H9 (cell line): ENCODE measurements around the gene TRIM44. TPM values are rescaled to one million over a fixed set of nuclear protein-coding genes. Genes with fewer than 3 reads are reported as not detected.

Source experiments
- DNase-seq: peaks from one replicate; pipeline ENCODE4 v3.0.0-alpha.2; 2017
- H2AFZ ChIP-seq: one replicate; pipeline ENCODE4 v1.6.1; 2013; ENCODE audit warnings: mild to moderate bottlenecking, low read length, control low read depth, moderate library complexity
- H2AK5ac ChIP-seq: 2 replicates; pipeline ENCODE4 v1.6.1; 2013; ENCODE audit warnings: low read length, control low read depth, mixed read lengths; ENCODE audit not compliant: insufficient read length
- H2BK120ac ChIP-seq: one replicate; pipeline ENCODE4 v1.6.1; 2013; ENCODE audit warnings: low read depth, mild to moderate bottlenecking, low read length, control low read depth, inconsistent platforms; ENCODE audit not compliant: poor library complexity, severe bottlenecking
- H2BK12ac ChIP-seq: 2 replicates; pipeline ENCODE4 v1.6.1; 2013; ENCODE audit warnings: low read length, control low read depth, mixed read lengths, low read depth; ENCODE audit not compliant: insufficient read length
- H2BK15ac ChIP-seq: 2 replicates; pipeline ENCODE4 v1.6.1; 2013; ENCODE audit warnings: low read depth, low read length, control low read depth
- H2BK20ac ChIP-seq: one replicate; pipeline ENCODE4 v1.6.1; 2013; ENCODE audit warnings: low read depth, mild to moderate bottlenecking, low read length, control low read depth, inconsistent platforms; ENCODE audit not compliant: poor library complexity, severe bottlenecking
- H2BK5ac ChIP-seq: 2 replicates; pipeline ENCODE4 v1.6.1; 2013; ENCODE audit warnings: low read length, control low read depth, mixed read lengths; ENCODE audit not compliant: insufficient read length
- H3K14ac ChIP-seq: 2 replicates; pipeline ENCODE4 v1.6.1; 2013; ENCODE audit warnings: low read length, control low read depth; ENCODE audit not compliant: insufficient read depth
- H3K18ac ChIP-seq: 2 replicates; pipeline ENCODE4 v1.6.1; 2013; ENCODE audit warnings: low read depth, mild to moderate bottlenecking, mixed read lengths, low read length, control low read depth; ENCODE audit not compliant: insufficient read length
- H3K23ac ChIP-seq: 2 replicates; pipeline ENCODE4 v1.6.1; 2013; ENCODE audit warnings: low read length, control low read depth, mixed read lengths, low read depth; ENCODE audit not compliant: insufficient read length
- H3K23me2 ChIP-seq: 2 replicates; pipeline ENCODE4 v1.6.1; 2013; ENCODE audit warnings: low read depth, mild to moderate bottlenecking, mixed read lengths, low read length, control low read depth; ENCODE audit not compliant: insufficient read length, poor library complexity, severe bottlenecking
- H3K27ac ChIP-seq: 2 replicates; pipeline ENCODE4 v1.5.1; 2013; ENCODE audit warnings: low read length, control low read depth, mixed read lengths, low read depth; ENCODE audit not compliant: insufficient read length
- H3K27me3 ChIP-seq: 2 replicates; pipeline ENCODE4 v1.6.1; 2013; ENCODE audit warnings: low read length, control low read depth, inconsistent platforms; ENCODE audit not compliant: insufficient read depth
- H3K4ac ChIP-seq: 2 replicates; pipeline ENCODE4 v1.6.1; 2013; ENCODE audit warnings: low read depth, mild to moderate bottlenecking, control low read depth, inconsistent platforms, low read length, moderate library complexity
- H3K4me1 ChIP-seq: 2 replicates; pipeline ENCODE4 v1.6.1; 2013; ENCODE audit warnings: low read length, control low read depth, inconsistent platforms; ENCODE audit not compliant: insufficient read depth
- H3K4me2 ChIP-seq: 2 replicates; pipeline ENCODE4 v1.6.1; 2013; ENCODE audit warnings: low read length, control low read depth, mixed read lengths; ENCODE audit not compliant: insufficient read length, insufficient read depth
- H3K56ac ChIP-seq: 2 replicates; pipeline ENCODE4 v1.6.1; 2013; ENCODE audit warnings: low read depth, mild to moderate bottlenecking, mixed read lengths, low read length, control low read depth; ENCODE audit not compliant: insufficient read length
- H3K79me1 ChIP-seq: 2 replicates; pipeline ENCODE4 v1.6.1; 2013; ENCODE audit warnings: low read depth, mild to moderate bottlenecking, moderate library complexity, low read length, control low read depth, inconsistent platforms; ENCODE audit not compliant: insufficient read depth, poor library complexity, severe bottlenecking
- H3K79me2 ChIP-seq: 2 replicates; pipeline ENCODE4 v1.6.1; 2013; ENCODE audit warnings: low read length, control low read depth, inconsistent platforms; ENCODE audit not compliant: insufficient read depth
- H3K9ac ChIP-seq: 2 replicates; pipeline ENCODE4 v1.6.1; 2013; ENCODE audit warnings: low read length, control low read depth, mixed read lengths; ENCODE audit not compliant: insufficient read length; ENCODE audit errors: extremely low read depth
- H3K9me3 ChIP-seq: one replicate; pipeline ENCODE4 v1.6.1; 2013; ENCODE audit warnings: low read depth, low read length, inconsistent platforms; ENCODE audit not compliant: control insufficient read depth
- H3T11ph ChIP-seq: one replicate; pipeline ENCODE4 v1.6.1; 2013; ENCODE audit warnings: mild to moderate bottlenecking, low read length, control low read depth, inconsistent platforms
- H4K20me1 ChIP-seq: one replicate; pipeline ENCODE4 v1.6.1; 2013; ENCODE audit not compliant: control insufficient read depth, insufficient read length, insufficient read depth
- H4K5ac ChIP-seq: 2 replicates; pipeline ENCODE4 v1.6.1; 2013; ENCODE audit warnings: low read depth, mild to moderate bottlenecking, mixed read lengths, low read length, control low read depth; ENCODE audit not compliant: insufficient read length
- H4K8ac ChIP-seq: replicated peaks from 2 replicates; pipeline ENCODE4 v1.6.1; 2013; ENCODE audit warnings: low read length, control low read depth, mixed read lengths, low read depth; ENCODE audit not compliant: insufficient read length
- H4K91ac ChIP-seq: 2 replicates; pipeline ENCODE4 v1.6.1; 2013; ENCODE audit warnings: low read depth, mild to moderate bottlenecking, moderate library complexity, mixed read lengths, low read length, control low read depth; ENCODE audit not compliant: insufficient read length
- H3K27ac Mint-ChIP-seq, 3 experiments: 2 replicates in 2 of 3; 3 replicates in 1 of 3; pipeline ENCODE4 v1.8.0; 2020 to 2021; ENCODE audit warnings: mixed read lengths in 3 of 3, mild to moderate bottlenecking in 1 of 3, moderate library complexity in 1 of 3
- H3K27me3 Mint-ChIP-seq: 2 replicates; pipeline ENCODE4 v1.8.0; 2021; ENCODE audit warnings: low read depth, mild to moderate bottlenecking, moderate library complexity, mixed read lengths
- H3K36me3 Mint-ChIP-seq, 3 experiments: 2 replicates in 2 of 3; 3 replicates in 1 of 3; pipeline ENCODE4 v1.8.0; 2020 to 2021; ENCODE audit warnings: low read depth in 3 of 3, mixed read lengths in 3 of 3; ENCODE audit not compliant: insufficient read depth in 1 of 3
- H3K4me1 Mint-ChIP-seq, 2 experiments: 2 replicates each; pipeline ENCODE4 v1.8.0; 2020; ENCODE audit warnings: mixed read lengths in 2 of 2
- H3K4me3 Mint-ChIP-seq, 2 experiments: 2 replicates in 1 of 2; 3 replicates in 1 of 2; pipeline ENCODE4 v1.8.0; 2020 to 2021; ENCODE audit warnings: mild to moderate bottlenecking in 2 of 2, mixed read lengths in 2 of 2, moderate library complexity in 1 of 2
- H3K9me3 Mint-ChIP-seq, 2 experiments: 2 replicates in 1 of 2; 3 replicates in 1 of 2; pipeline ENCODE4 v1.8.0; 2020; ENCODE audit warnings: mild to moderate bottlenecking in 2 of 2, mixed read lengths in 2 of 2, moderate library complexity in 1 of 2
- CTCF ChIP-seq: fragments of 200-600 bp; sonication (generic); conservative IDR thresholded peaks from 3 replicates; pipeline ENCODE4 v1.8.0; 2021; ENCODE audit warnings: antibody characterized with exemption, mild to moderate bottlenecking
- WGBS: extraction: QIAGEN DNeasy Blood & Tissue Kit; methylation state at CpG from one replicate; pipeline ENCODE4 v1.1.7; 2013; ENCODE audit warnings: missing lambda C conversion rate, low lambda C conversion rate, mixed read lengths; ENCODE audit not compliant: insufficient read length; ENCODE audit errors: extremely low coverage; 5-methylcytosine and 5-hydroxymethylcytosine counted together
- total RNA-seq: library from RNA; stranded (reverse); gene quantifications from 2 replicates; pipeline ENCODE4 v1.2.1, GENCODE V29; 2021

Gene TRIM44
- total RNA-seq, 1 experiment from 2014 or later, result 37.7 TPM

- H3K4me3 Mint-ChIP-seq, result no peak overlapping the region
- no peak overlapping the region for H2BK20ac ChIP-seq
- H3K9me3 Mint-ChIP-seq, result no peaks in the 10 kb centered on the region
- no peak overlapping the region for H3K4ac ChIP-seq
- no peak for TF ChIP-seq CTCF
- H3K18ac ChIP-seq, result no peak overlapping the region
- no peaks in the 10 kb centered on the region for H3K9me3 ChIP-seq
- H3K4me1 ChIP-seq, result no peaks in the 10 kb centered on the region
- no peaks in the 10 kb centered on the region for H3K27me3 ChIP-seq
- H2BK120ac ChIP-seq, result no peak overlapping the region
- H4K5ac ChIP-seq, result no peak overlapping the region
- H3K4me1 Mint-ChIP-seq, result no peaks in the 10 kb centered on the region
- H3K14ac ChIP-seq, result no peak overlapping the region
- no peaks in the 10 kb centered on the region for H3K79me2 ChIP-seq
- no peaks in the 10 kb centered on the region for H3K27me3 Mint-ChIP-seq
- H3K27ac Mint-ChIP-seq, result no peak overlapping the region; a peak in 2 of 7 replicates
- no peak overlapping the region for H3K4me2 ChIP-seq
- H3K23me2 ChIP-seq, result no peaks in the 10 kb centered on the region
- DNase-seq, result no peak
- no peak overlapping the region for H4K91ac ChIP-seq
- H4K20me1 ChIP-seq, result no peaks in the 10 kb centered on the region
- no peak overlapping the region for H4K8ac ChIP-seq
- H2AK5ac ChIP-seq, result no peak overlapping the region
- H3K23ac ChIP-seq, result no peak overlapping the region
- no peak overlapping the region for H2AFZ ChIP-seq
- H3K79me1 ChIP-seq, result no peaks in the 10 kb centered on the region
- H2BK15ac ChIP-seq, result no peak overlapping the region
- peaks cover 4 to 21% (median 20%) of the 10 kb centered on the region in 3 experiments; a peak in 6 of 7 replicates for H3K36me3 Mint-ChIP-seq
- no peak overlapping the region for H3K9ac ChIP-seq
- no peak overlapping the region for H3K27ac ChIP-seq
- H2BK12ac ChIP-seq, result no peak overlapping the region
- WGBS, result no CpG with 5 or more reads among the region's 7 CpGs
- no peak overlapping the region for H2BK5ac ChIP-seq
- H3T11ph ChIP-seq, result no peak overlapping the region
- H3K56ac ChIP-seq, result no peak overlapping the region
Observed at GRCh38 chr11:35689081-35689996, 26.8 kb downstream of the TRIM44 start.
